Colonic mucosa (tissue), 4 donors: ENCODE measurements around the gene RAD51B. TPM values are rescaled to one million over a fixed set of nuclear protein-coding genes. Genes with fewer than 3 reads are reported as not detected.

Experiments
- DNase-seq: peaks from one replicate; pipeline ENCODE4 v3.0.0-alpha.2; 2020
- H3K27ac ChIP-seq: fragments of 200-600 bp; one replicate; pipeline ENCODE4 v1.8.0; 2021
- H3K27me3 ChIP-seq: fragments of 200-600 bp; one replicate; pipeline ENCODE4 v1.8.0; 2021
- H3K36me3 ChIP-seq: fragments of 200-600 bp; one replicate; pipeline ENCODE4 v1.8.0; 2021
- H3K4me1 ChIP-seq: fragments of 200-600 bp; one replicate; pipeline ENCODE4 v1.8.0; 2021; ENCODE audit warnings: mild to moderate bottlenecking
- H3K4me3 ChIP-seq: fragments of 200-600 bp; one replicate; pipeline ENCODE4 v1.8.0; 2021
- H3K9ac ChIP-seq, 2 donors: one replicate each; pipeline ENCODE4 v1.7.0; 2013; ENCODE audit warnings: control low read depth in 2 of 2, low read depth in 2 of 2, low read length in 2 of 2
- H3K9me3 ChIP-seq: fragments of 200-600 bp; one replicate; pipeline ENCODE4 v1.8.0; 2021
- intact Hi-C: fragments of 100-400 bp; cut with DNase I; formaldehyde crosslinking; loops from one replicate; pipeline ENCODE4 v1.14.1; 2022
- total RNA-seq, 2 donors: library from RNA; stranded (reverse); fragmentation: NEBNext Ultra II Directional in 1 of 2; extraction: Animal tissue kit (Norgen Biotek cat#: 25700) in 1 of 2; gene quantifications; one replicate each; pipeline ENCODE4 v1.2.1, GENCODE V29; 2021
- TF ChIP-seq, protein P1 (sequence below): fragments of 200-600 bp; IDR thresholded peaks from one replicate; pipeline ENCODE4 v1.8.0; 2022; ENCODE audit warnings: antibody characterized with exemption, mild to moderate bottlenecking
- donor health status: healthy.
- donor health status: DM: no; HTN: no; CAD: no.
- donor health status: DM: no; HTN: no; CAD: no.

Gene RAD51B
- 10 to 100 TPM; 12.7 to 22.0 TPM for total RNA-seq

- H3K36me3 ChIP-seq: no peaks in the 10 kb centered on the region
- TF ChIP-seq, protein P1, sequence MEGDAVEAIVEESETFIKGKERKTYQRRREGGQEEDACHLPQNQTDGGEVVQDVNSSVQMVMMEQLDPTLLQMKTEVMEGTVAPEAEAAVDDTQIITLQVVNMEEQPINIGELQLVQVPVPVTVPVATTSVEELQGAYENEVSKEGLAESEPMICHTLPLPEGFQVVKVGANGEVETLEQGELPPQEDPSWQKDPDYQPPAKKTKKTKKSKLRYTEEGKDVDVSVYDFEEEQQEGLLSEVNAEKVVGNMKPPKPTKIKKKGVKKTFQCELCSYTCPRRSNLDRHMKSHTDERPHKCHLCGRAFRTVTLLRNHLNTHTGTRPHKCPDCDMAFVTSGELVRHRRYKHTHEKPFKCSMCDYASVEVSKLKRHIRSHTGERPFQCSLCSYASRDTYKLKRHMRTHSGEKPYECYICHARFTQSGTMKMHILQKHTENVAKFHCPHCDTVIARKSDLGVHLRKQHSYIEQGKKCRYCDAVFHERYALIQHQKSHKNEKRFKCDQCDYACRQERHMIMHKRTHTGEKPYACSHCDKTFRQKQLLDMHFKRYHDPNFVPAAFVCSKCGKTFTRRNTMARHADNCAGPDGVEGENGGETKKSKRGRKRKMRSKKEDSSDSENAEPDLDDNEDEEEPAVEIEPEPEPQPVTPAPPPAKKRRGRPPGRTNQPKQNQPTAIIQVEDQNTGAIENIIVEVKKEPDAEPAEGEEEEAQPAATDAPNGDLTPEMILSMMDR: no peak
- H3K4me3 ChIP-seq: peak within 1 kb of the TSS; percentile 58
- H3K27ac ChIP-seq: peak within 1 kb of the TSS; percentile 60
- intact Hi-C loops: no loop called here
- peaks cover 5% of the 10 kb centered on the region for H3K4me1 ChIP-seq
- H3K27me3 ChIP-seq: no peaks in the 10 kb centered on the region
- peak; percentile 93 for DNase-seq
- H3K9me3 ChIP-seq: no peaks in the 10 kb centered on the region
- peak within 1 kb of the TSS; percentile 70 to 86 for H3K9ac ChIP-seq
Observed at GRCh38 chr14:67819563-67820421, at the start of gene RAD51B. Gene RAD51B, plus strand, starts transcription at chr14:67819779.

- TF ChIP-seq, protein P1: no peak
- Histone ChIP-seq H3K9ac (no peak overlapping the region), H3K36me3 (peaks cover 24% of the 10 kb centered on the region), H3K4me3 (no peak overlapping the region), H3K27me3 (no peaks in the 10 kb centered on the region), H3K27ac (no peak overlapping the region), H3K9me3 (no peaks in the 10 kb centered on the region), H3K4me1 (no peaks in the 10 kb centered on the region)
- DNase-seq: no peak
- intact Hi-C loops: no loop called here
Observed at GRCh38 chr14:67773844-67774377, 45.7 kb upstream of the RAD51B start.

DNA sequence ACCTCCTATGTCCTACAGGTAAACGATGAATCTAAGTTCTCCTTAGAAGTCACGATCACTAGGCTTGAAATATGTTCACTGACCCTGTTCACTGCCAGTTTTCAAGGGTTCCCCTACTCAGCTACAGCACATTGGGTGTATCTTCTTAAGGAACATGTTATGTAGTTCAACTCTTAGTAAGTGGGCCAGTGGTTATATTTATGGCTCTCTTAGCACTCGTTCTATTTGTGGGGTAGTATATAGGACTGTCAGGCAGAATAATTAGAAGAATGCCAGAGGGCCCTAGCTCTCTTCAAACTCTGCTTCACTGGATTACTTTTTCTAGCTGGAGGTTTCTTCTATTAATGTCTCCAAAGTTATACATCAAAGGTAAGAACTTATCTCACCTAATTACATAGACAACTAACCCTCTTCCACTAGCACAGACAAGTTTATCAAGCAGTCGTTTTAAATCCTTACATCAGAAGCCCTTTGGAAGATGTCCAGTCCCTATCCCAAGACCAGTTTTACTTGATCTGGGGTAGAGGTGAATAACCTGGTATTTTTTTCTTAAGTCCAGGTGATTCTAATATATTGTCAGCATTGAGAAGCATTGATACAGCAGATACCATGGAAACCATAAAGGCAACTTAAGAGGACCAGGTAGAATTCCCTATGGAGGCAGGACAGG is 42.8 kb upstream of the RAD51B start:
- no peak overlapping the region for H3K4me3 ChIP-seq
- H3K27ac ChIP-seq: no peak overlapping the region
- peaks cover 23% of the 10 kb centered on the region for H3K36me3 ChIP-seq
- H3K27me3 ChIP-seq: no peaks in the 10 kb centered on the region
- DNase-seq: no peak
- intact Hi-C loops: no loop called here
- no peak overlapping the region for H3K9ac ChIP-seq
- no peaks in the 10 kb centered on the region for H3K4me1 ChIP-seq
- TF ChIP-seq, protein P1: no peak
- no peaks in the 10 kb centered on the region for H3K9me3 ChIP-seq

DNA sequence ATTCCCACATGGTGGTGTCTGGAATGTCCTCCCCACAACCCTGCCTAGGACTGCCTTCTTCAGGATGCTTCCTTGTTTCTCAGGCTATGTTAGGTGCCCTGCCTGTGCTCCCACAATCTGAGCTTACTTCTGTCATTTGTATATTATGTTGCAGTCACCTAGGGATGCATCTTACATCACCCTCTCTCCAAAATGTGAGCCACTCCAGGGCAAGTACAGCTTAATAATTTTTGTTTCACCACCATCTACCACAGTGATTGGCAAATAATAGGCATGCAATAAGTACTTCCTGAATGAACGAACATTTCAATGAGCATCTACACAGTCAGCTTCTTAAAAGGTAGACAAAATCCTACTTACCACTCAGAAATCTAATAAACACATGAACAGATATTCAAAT is 40.8 kb upstream of the RAD51B start:
- Histone ChIP-seq H3K27me3 (no peaks in the 10 kb centered on the region), H3K9ac (no peak overlapping the region), H3K36me3 (peaks cover 17% of the 10 kb centered on the region), H3K4me3 (no peak overlapping the region), H3K9me3 (no peaks in the 10 kb centered on the region), H3K27ac (no peak overlapping the region), H3K4me1 (no peaks in the 10 kb centered on the region)
- intact Hi-C loops: no loop called here
- TF ChIP-seq, protein P1: no peak
- no peak for DNase-seq

DNA sequence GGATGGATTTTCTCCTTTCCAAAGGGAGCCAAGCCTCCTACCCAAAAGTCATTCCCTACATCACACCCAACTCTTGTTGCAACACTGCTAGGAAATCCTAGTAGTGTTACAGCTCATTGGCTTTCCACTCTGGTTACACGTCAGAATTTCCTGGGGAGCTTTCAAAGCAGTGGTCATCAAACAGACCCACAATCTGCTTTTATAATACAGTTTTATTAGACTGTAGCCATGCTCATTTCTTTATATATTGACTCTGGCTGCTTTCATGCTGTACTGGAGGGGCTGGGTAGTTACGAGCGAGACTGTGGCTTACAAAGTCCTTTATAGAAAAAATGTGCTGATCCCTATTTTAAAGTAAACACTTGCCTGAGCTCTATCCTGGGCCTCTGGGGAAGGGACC is 37.5 kb upstream of the RAD51B start:
- intact Hi-C loops: no loop called here
- Histone ChIP-seq H3K36me3 (peaks cover 17% of the 10 kb centered on the region), H3K9me3 (no peaks in the 10 kb centered on the region), H3K27me3 (no peaks in the 10 kb centered on the region), H3K9ac (no peak overlapping the region), H3K4me1 (no peaks in the 10 kb centered on the region), H3K27ac (no peak overlapping the region), H3K4me3 (no peak overlapping the region)
- TF ChIP-seq, protein P1: no peak
- no peak for DNase-seq
